HEK293 (cell line): ENCODE measurements around the gene APOBEC3F.

Experiments used
- PBX3 ChIP-seq: sonication (generic); formaldehyde crosslinking; IDR thresholded peaks from 2 replicates; pipeline ENCODE4 v1.8.1; 2022; ENCODE audit warnings: mild to moderate bottlenecking, moderate library complexity, missing genetic modification reagents
- TCF7L2 ChIP-seq: IDR thresholded peaks from 2 replicates; pipeline ENCODE4 v1.6.1; 2011; ENCODE audit warnings: low read depth, mild to moderate bottlenecking, inconsistent platforms, low read length, moderate library complexity, borderline replicate concordance
- YY1 ChIP-seq: fragments of 450-650 bp; formaldehyde crosslinking; IDR thresholded peaks from 2 replicates; pipeline ENCODE4 v1.5.1; 2018; ENCODE audit warnings: missing biosample characterization, missing genetic modification characterization
- ZBTB20 ChIP-seq: fragments of 450-650 bp; formaldehyde crosslinking; IDR thresholded peaks from 2 replicates; pipeline ENCODE4 v1.5.1; 2016; ENCODE audit warnings: missing biosample characterization, missing genetic modification characterization
- ZNF341 ChIP-seq: fragments of 450-650 bp; formaldehyde crosslinking; IDR thresholded peaks from 2 replicates; pipeline ENCODE4; 2016; ENCODE audit warnings: low read depth, missing biosample characterization, missing genetic modification characterization
- ZNF416 ChIP-seq: fragments of 450-650 bp; formaldehyde crosslinking; IDR thresholded peaks from 2 replicates; pipeline ENCODE4 v1.5.1; 2016; ENCODE audit warnings: missing biosample characterization, missing genetic modification characterization
- ZNF423 ChIP-seq: fragments of 450-650 bp; formaldehyde crosslinking; IDR thresholded peaks from 2 replicates; pipeline ENCODE4 v1.5.1; 2016; ENCODE audit warnings: missing biosample characterization, missing genetic modification characterization
- ZNF660 ChIP-seq: fragments of 450-650 bp; IDR thresholded peaks from 2 replicates; pipeline ENCODE4 v1.5.1; 2018; ENCODE audit warnings: missing biosample characterization, mild to moderate bottlenecking, missing genetic modification characterization
- ZNF76 ChIP-seq: fragments of 450-650 bp; formaldehyde crosslinking; IDR thresholded peaks from 2 replicates; pipeline ENCODE4; 2016; ENCODE audit warnings: low read depth, missing biosample characterization, missing genetic modification characterization, borderline replicate concordance
- ZNF792 ChIP-seq: fragments of 450-650 bp; formaldehyde crosslinking; IDR thresholded peaks from 2 replicates; pipeline ENCODE4 v1.5.1; 2016; ENCODE audit warnings: missing biosample characterization, missing genetic modification characterization
- TF ChIP-seq, protein P1 (sequence below): fragments of 450-650 bp; formaldehyde crosslinking; IDR thresholded peaks from 2 replicates; pipeline ENCODE4 v1.5.1; 2016; ENCODE audit warnings: missing biosample characterization, missing genetic modification characterization

GRCh38 chr22:39090426-39091064 lies 49.9 kb downstream of the APOBEC3F start:
- TF ChIP-seq TCF7L2 (no peak), ZNF423 (tag by site-specific recombination) (no peak), ZNF341 (tag by site-specific recombination) (no peak), PBX3 (CRISPR knock-in tag) (no peak), ZNF792 (tag by site-specific recombination) (no peak), ZBTB20 (tag by site-specific recombination) (no peak), ZNF660 (no peak), ZNF76 (tag by site-specific recombination) (no peak), ZNF416 (no peak), YY1 (tag by site-specific recombination) (no peak)
- TF ChIP-seq, protein P1, sequence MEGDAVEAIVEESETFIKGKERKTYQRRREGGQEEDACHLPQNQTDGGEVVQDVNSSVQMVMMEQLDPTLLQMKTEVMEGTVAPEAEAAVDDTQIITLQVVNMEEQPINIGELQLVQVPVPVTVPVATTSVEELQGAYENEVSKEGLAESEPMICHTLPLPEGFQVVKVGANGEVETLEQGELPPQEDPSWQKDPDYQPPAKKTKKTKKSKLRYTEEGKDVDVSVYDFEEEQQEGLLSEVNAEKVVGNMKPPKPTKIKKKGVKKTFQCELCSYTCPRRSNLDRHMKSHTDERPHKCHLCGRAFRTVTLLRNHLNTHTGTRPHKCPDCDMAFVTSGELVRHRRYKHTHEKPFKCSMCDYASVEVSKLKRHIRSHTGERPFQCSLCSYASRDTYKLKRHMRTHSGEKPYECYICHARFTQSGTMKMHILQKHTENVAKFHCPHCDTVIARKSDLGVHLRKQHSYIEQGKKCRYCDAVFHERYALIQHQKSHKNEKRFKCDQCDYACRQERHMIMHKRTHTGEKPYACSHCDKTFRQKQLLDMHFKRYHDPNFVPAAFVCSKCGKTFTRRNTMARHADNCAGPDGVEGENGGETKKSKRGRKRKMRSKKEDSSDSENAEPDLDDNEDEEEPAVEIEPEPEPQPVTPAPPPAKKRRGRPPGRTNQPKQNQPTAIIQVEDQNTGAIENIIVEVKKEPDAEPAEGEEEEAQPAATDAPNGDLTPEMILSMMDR, result no peak
